SJCRH30 (cell line): ENCODE measurements around the gene CYP26A1. TPM values are rescaled to one million over a fixed set of nuclear protein-coding genes. Genes with fewer than 3 reads are reported as not detected.

ENCODE experiments used
- DNase-seq, 2 experiments: peaks; one replicate each; pipeline ENCODE4 v3.0.0-alpha.2; 2015 to 2020
- H3K27ac ChIP-seq: fragments of 250-450 bp; sonication (Bioruptor Pico); 2 replicates; pipeline ENCODE4 v1.5.1; 2020; ENCODE audit warnings: mild to moderate bottlenecking, moderate library complexity
- H3K27me3 ChIP-seq: fragments of 250-450 bp; sonication (Bioruptor Pico); 2 replicates; pipeline ENCODE4 v1.5.1; 2020; ENCODE audit warnings: mild to moderate bottlenecking, moderate library complexity
- H3K36me3 ChIP-seq: fragments of 250-450 bp; sonication (Bioruptor Pico); 2 replicates; pipeline ENCODE4 v1.5.1; 2020; ENCODE audit warnings: mild to moderate bottlenecking, moderate library complexity
- H3K4me1 ChIP-seq: fragments of 250-450 bp; sonication (Bioruptor Pico); 2 replicates; pipeline ENCODE4 v1.5.1; 2020; ENCODE audit warnings: mild to moderate bottlenecking, moderate library complexity
- H3K4me3 ChIP-seq: fragments of 250-450 bp; sonication (Bioruptor Pico); 2 replicates; pipeline ENCODE4 v1.5.1; 2020; ENCODE audit warnings: mild to moderate bottlenecking, moderate library complexity
- H3K9me3 ChIP-seq: fragments of 250-450 bp; sonication (Bioruptor Pico); replicated peaks from 2 replicates; pipeline ENCODE4 v1.5.1; 2020; ENCODE audit warnings: mild to moderate bottlenecking, moderate library complexity
- total RNA-seq: library from RNA; depleted of rRNA; stranded (reverse); fragments of >200 nt; shearing (Covaris generic); gene quantifications from 2 replicates; pipeline ENCODE4 v1.2.3, GENCODE V29; 2014

CYP26A1 gene
- total RNA-seq, 1 experiment from 2014 or later = not detected

DNA sequence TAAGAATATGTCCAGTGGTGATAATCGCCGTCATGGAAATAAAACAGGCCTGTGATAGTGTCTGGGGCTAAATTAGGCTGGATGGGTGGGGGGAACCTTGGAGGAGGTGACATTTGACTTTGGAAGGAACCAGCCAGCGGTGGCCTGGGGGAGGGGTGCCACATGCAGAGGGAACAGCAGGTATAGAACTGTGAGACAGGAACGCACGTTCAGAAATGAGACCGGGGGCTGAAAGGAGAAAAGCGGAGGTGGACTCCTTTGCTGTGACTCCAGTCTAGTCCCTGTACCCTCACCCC is 2.6 kb upstream of the CYP26A1 start:
- Histone ChIP-seq H3K4me1 (no peaks in the 10 kb centered on the region), H3K4me3 (no peak overlapping the region), H3K9me3 (no peaks in the 10 kb centered on the region), H3K27me3 (no peaks in the 10 kb centered on the region), H3K36me3 (no peaks in the 10 kb centered on the region), H3K27ac (no peak overlapping the region)
- DNase-seq = no peak

GRCh38 chr10:93071674-93072224 is 1.9 kb upstream of the CYP26A1 start:
- Histone ChIP-seq H3K36me3 (no peaks in the 10 kb centered on the region), H3K27ac (no peak overlapping the region), H3K27me3 (no peaks in the 10 kb centered on the region), H3K4me1 (no peaks in the 10 kb centered on the region), H3K9me3 (no peaks in the 10 kb centered on the region), H3K4me3 (no peak overlapping the region)
- DNase-seq = no peak

- Histone ChIP-seq H3K9me3 (no peaks in the 10 kb centered on the region), H3K4me3 (no peak overlapping the region), H3K4me1 (no peaks in the 10 kb centered on the region), H3K27me3 (no peaks in the 10 kb centered on the region), H3K27ac (no peak overlapping the region), H3K36me3 (no peaks in the 10 kb centered on the region)
- DNase-seq = no peak
Measured at GRCh38 chr10:93072225-93072712, 1.4 kb upstream of the CYP26A1 start.

- no peak for DNase-seq
- H3K36me3 ChIP-seq = no peaks in the 10 kb centered on the region
- H3K9me3 ChIP-seq = no peaks in the 10 kb centered on the region
- no peaks in the 10 kb centered on the region for H3K4me1 ChIP-seq
- no peaks in the 10 kb centered on the region for H3K27me3 ChIP-seq
- no peak overlapping the region for H3K4me3 ChIP-seq
- H3K27ac ChIP-seq = no peak overlapping the region
Measured at GRCh38 chr10:93072713-93073538, 767 bp upstream of the CYP26A1 start.

DNA sequence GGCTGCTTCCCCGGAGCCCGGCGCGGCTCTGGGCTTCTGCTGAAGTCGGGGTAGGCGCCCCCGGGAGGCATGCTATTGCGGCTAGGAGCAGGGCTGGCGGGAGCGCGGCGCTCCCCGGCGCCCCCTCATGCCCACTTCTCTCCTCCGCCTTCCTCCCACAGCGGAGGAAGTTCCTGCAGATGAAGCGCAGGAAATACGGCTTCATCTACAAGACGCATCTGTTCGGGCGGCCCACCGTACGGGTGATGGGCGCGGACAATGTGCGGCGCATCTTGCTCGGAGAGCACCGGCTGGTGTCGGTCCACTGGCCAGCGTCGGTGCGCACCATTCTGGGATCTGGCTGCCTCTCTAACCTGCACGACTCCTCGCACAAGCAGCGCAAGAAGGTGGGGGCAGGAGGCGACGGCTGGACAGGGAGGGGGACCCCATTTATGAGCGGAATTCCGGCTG is 479 bp downstream of the CYP26A1 start:
- no peaks in the 10 kb centered on the region for H3K4me1 ChIP-seq
- no peaks in the 10 kb centered on the region for H3K27me3 ChIP-seq
- H3K9me3 ChIP-seq = no peaks in the 10 kb centered on the region
- no peak overlapping the region for H3K4me3 ChIP-seq
- no peak overlapping the region for H3K27ac ChIP-seq
- no peaks in the 10 kb centered on the region for H3K36me3 ChIP-seq
- DNase-seq = no peak

DNA sequence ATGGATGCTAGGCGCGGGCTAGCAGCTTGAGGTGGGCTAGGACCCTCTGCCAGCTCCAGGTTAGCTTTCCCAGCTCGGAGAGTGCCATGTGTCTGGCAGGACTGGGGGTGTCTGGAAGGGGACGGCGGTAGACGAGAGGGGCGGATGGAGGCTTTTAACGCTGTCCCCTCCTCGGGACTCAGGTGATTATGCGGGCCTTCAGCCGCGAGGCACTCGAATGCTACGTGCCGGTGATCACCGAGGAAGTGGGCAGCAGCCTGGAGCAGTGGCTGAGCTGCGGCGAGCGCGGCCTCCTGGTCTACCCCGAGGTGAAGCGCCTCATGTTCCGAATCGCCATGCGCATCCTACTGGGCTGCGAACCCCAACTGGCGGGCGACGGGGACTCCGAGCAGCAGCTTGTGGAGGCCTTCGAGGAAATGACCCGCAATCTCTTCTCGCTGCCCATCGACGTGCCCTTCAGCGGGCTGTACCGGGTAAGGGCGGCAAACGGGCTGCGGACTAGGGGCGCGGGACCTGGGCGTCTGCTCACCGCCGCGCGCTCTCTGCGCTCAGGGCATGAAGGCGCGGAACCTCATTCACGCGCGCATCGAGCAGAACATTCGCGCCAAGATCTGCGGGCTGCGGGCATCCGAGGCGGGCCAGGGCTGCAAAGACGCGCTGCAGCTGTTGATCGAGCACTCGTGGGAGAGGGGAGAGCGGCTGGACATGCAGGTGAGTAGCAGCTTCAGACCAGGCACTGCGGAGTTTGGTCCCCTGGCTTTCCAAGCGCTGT is 1.1 kb downstream of the CYP26A1 start:
- Histone ChIP-seq H3K36me3 (no peaks in the 10 kb centered on the region), H3K4me3 (no peak overlapping the region), H3K9me3 (no peaks in the 10 kb centered on the region), H3K4me1 (no peaks in the 10 kb centered on the region), H3K27me3 (no peaks in the 10 kb centered on the region), H3K27ac (no peak overlapping the region)
- DNase-seq = no peak

- Histone ChIP-seq H3K4me1 (no peaks in the 10 kb centered on the region), H3K27ac (no peak overlapping the region), H3K9me3 (no peaks in the 10 kb centered on the region), H3K27me3 (no peaks in the 10 kb centered on the region), H3K4me3 (no peak overlapping the region), H3K36me3 (no peaks in the 10 kb centered on the region)
- no peak for DNase-seq
Measured at GRCh38 chr10:93075369-93076221, 1.9 kb downstream of the CYP26A1 start.

DNA sequence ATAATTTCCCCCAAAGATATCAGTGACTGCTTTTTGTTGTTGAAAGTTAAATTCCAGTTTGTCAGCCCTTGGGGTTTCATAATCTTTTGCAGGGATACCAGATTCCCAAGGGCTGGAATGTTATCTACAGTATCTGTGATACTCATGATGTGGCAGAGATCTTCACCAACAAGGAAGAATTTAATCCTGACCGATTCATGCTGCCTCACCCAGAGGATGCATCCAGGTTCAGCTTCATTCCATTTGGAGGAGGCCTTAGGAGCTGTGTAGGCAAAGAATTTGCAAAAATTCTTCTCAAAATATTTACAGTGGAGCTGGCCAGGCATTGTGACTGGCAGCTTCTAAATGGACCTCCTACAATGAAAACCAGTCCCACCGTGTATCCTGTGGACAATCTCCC is 3.2 kb downstream of the CYP26A1 start:
- Histone ChIP-seq H3K27me3 (no peaks in the 10 kb centered on the region), H3K36me3 (no peaks in the 10 kb centered on the region), H3K9me3 (no peaks in the 10 kb centered on the region), H3K27ac (no peak overlapping the region), H3K4me1 (no peaks in the 10 kb centered on the region; the same call in 1 of the 2 replicates), H3K4me3 (no peak overlapping the region)
- no peak for DNase-seq

DNA sequence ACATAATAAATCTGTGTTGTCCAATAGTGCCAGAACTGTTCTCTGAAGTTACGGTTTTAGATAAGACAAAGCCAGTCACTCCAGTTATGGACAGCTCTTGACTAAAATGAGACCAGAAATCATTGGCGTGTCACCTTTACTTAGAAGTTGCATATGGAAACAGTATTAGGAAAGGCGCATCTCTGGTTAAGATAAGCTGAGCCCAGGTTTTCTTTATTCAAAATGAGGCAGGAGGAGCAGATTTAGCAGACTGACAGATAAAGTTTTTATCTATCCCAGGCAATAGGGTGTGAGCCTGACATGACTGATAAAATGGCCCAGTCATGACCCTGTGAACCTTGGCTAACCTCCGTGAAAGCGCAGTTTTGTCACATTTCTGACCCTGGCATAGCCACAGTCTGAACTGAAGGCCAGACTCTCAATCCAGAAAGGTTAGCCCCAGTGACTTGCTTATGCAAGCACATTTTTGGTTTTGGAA is 4.2 kb downstream of the CYP26A1 start:
- Histone ChIP-seq H3K4me1 (no peaks in the 10 kb centered on the region; the same call in 1 of the 2 replicates), H3K27me3 (no peaks in the 10 kb centered on the region), H3K4me3 (no peak overlapping the region), H3K9me3 (no peaks in the 10 kb centered on the region), H3K36me3 (no peaks in the 10 kb centered on the region), H3K27ac (no peak overlapping the region)
- no peak for DNase-seq

- no peaks in the 10 kb centered on the region; the same call in 1 of the 2 replicates for H3K4me1 ChIP-seq
- no peaks in the 10 kb centered on the region for H3K36me3 ChIP-seq
- no peaks in the 10 kb centered on the region for H3K9me3 ChIP-seq
- no peak overlapping the region for H3K4me3 ChIP-seq
- no peaks in the 10 kb centered on the region for H3K27me3 ChIP-seq
- DNase-seq = no peak
- H3K27ac ChIP-seq = no peak overlapping the region
Measured at GRCh38 chr10:93079663-93080349, 6.1 kb downstream of the CYP26A1 start.

DNA sequence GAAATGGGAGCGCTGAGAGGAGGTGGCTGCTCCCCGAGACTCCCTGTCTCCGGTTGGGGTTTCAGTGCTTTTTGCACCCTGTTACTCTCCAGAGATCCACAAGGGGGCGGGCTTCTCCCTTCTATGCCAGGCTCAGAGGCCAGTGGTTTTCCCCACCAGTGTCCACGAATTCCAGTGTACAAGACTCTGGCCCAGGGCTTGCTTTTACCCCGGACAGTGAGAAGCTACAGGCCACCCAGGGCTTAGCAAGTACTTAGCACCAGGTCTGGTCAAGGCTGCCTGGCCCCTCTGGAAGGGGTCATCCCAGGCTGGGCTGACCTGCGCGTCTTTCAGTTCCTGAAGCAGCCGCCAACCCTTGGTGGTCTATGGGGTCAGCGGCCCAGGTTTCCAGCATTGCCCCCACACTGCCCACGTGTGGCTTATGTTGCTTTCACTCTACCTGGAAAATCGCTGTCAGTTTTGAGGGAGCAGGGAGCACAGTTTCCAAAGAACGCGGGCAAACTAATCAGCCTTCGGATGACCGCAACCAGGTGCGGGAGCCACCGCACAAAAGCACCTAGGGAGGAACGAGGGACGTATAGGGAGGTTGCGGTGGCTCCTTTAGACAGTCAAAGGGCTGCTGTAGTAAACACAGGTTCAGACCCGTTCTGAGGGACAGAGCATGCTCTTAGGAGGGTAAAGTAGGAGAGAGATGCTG is 6.8 kb downstream of the CYP26A1 start:
- Histone ChIP-seq H3K27ac (no peak overlapping the region), H3K4me1 (no peaks in the 10 kb centered on the region; the same call in 1 of the 2 replicates), H3K4me3 (no peak overlapping the region), H3K36me3 (no peaks in the 10 kb centered on the region), H3K9me3 (no peaks in the 10 kb centered on the region), H3K27me3 (no peaks in the 10 kb centered on the region)
- DNase-seq = peak; percentile 40 to 68

DNA sequence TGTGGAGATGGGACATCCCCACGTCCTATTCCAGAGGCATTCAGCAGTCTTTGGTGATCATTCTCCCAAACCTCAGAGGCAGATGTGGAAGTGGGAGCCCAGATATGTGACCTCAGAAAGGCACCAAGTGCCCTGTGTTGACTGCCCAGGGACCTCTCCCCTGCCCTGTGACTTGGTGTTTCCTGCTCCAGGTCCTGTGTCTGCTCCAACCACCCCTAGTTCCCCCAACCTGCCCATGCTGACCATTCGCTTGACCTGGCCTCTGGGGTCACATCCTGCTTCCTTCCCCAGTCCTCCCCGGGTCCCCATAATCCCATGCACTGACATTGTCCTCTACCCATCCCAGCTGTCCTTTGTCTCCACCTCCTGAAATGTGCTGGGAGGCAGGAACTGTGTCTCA is 7.6 kb downstream of the CYP26A1 start:
- Histone ChIP-seq H3K4me1 (no peaks in the 10 kb centered on the region; the same call in 1 of the 2 replicates), H3K4me3 (no peak overlapping the region; the same call in 1 of the 2 replicates), H3K9me3 (no peaks in the 10 kb centered on the region), H3K36me3 (no peaks in the 10 kb centered on the region), H3K27me3 (no peaks in the 10 kb centered on the region), H3K27ac (no peak overlapping the region)
- DNase-seq = peak in 1 of 2 experiments; percentile 22

DNA sequence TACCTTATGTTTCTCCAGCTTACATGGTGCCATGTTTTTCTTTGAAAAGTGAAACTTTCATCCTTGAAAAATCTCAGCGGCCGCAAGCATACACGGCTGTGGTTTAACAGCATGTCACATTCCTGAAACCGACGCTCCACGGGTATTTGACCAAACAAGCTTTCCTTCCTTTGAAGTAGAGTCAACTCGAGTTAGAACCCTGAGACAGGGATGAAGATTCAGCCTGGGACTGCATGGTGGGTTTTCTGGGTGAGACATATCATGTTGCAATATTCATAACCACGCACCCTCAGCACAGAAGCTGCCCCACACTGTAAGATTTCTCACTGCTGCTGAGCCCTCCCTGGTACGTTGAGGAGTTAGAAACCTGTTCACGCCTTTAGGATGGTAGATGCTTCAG is 8.1 kb downstream of the CYP26A1 start:
- Histone ChIP-seq H3K27ac (no peak overlapping the region), H3K36me3 (no peaks in the 10 kb centered on the region), H3K27me3 (no peaks in the 10 kb centered on the region), H3K4me3 (no peak overlapping the region; the same call in 1 of the 2 replicates), H3K4me1 (no peaks in the 10 kb centered on the region; the same call in 1 of the 2 replicates), H3K9me3 (no peaks in the 10 kb centered on the region)
- DNase-seq = peak; percentile 34 to 54
